KBM-7 (cell line): ENCODE measurements around the gene CHN2.

Experiments
- DNase-seq: peaks from one replicate; pipeline ENCODE4 v3.0.0-alpha.2; 2015
- in situ Hi-C: fragments of 300-500 bp; cut with MboI; formaldehyde crosslinking; loops from 2 replicates; pipeline ENCODE4 v1.14.3; 2020; ENCODE audit warnings: low sequenced_read_pairs, low pct_unique_long_range_greater_than_20kb, mixed read lengths

The CHN2 gene

GRCh38 chr7:29369909-29370488 lies 175.4 kb downstream of the CHN2 start:
- in situ Hi-C loops = no loop called here
- no peak for DNase-seq

- in situ Hi-C loops = no loop called here
Measured at GRCh38 chr7:29370531-29371314, 176.1 kb downstream of the CHN2 start.

GRCh38 chr7:29371472-29371871 lies 176.9 kb downstream of the CHN2 start:
- in situ Hi-C loops = no loop called here

More at GRCh38 chr7:29370531-29371314, 176.1 kb downstream of the CHN2 start:
- no peak for DNase-seq

GRCh38 chr7:29372351-29373090 lies 177.9 kb downstream of the CHN2 start:
- in situ Hi-C loops = no loop called here

More at GRCh38 chr7:29371472-29371871, 176.9 kb downstream of the CHN2 start:
- no peak for DNase-seq

DNA sequence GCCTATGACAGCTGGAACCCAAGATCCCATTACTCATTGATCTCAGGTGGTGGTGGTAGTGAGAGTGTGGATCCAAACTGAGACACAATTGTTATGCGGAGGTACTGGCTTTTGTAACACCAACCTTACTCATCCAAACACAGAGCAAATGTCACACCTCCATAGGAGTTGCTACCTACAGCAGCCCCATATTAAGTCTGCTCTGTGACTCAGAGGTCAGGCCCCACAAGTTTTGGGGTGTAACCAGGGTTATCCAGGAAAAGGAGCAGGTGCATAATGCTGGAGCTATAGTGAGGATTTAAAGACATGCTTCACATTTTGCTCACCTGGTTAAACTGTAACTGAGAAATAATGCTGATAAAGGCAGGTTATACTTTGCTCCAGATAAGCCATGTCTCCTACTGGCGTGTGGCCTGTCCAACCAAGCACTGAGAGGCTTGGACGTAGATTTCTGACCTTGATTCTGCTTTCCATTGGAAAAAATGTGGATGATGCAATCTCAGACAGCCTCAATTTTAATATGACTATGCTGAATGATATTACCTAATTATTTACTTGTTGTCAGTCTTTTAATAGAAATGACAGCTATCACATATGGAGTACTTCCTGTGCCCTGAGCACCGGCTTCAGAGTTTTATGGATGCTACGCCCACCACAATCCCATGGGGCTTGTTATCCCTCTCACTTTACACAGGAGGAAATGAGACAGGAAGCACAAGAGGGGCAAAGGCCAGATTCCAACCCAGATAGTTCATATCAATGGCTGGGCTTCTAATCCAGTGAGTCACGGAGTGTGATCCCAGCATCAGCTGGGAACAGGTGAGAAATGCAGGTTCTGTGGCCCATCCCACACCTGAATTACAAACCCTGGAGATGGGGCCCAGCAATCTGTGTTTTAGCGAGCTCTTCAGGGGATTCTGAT lies 181.3 kb downstream of the CHN2 start:
- DNase-seq = no peak
- in situ Hi-C loops = no loop called here

More at GRCh38 chr7:29372351-29373090, 177.9 kb downstream of the CHN2 start:
- no peak for DNase-seq

DNA sequence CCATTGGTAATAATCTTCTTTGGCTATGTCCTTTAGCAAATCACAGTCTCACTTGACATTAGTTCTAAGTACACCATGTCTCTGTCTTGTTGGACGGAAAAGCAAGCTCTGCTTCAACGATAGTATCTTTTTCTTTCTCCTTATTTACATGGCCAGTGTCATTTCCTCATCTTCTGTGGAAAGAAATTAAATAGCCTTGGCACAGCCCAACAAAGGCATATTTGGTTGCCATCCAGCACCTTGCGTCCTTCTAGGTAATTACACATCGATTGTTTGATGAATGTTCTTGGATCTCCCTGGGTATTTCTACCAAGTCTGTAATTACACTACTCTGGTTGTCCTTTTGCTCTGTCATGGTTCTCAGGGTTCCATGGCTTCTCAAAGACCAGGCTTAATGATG lies 183.1 kb downstream of the CHN2 start:
- in situ Hi-C loops = no loop called here
- DNase-seq = no peak

DNA sequence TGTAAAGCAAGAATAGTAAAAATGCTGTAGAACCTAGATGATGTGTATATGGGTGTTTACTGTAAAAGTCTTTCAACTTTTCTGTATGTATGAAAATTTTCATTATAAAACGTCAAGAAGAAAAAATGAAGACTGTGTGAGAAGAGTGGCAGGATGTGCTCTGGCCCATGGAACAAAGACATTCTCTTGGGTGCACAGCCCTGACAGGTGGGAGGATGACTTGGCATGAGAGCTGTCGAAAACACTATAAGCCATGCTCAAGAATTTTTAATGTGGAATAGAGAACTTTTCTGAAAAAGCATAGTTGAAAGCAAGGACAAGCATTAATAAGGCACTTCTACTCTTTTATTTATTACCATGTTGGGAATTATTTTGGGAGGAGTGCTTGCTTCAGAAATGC lies 185.0 kb downstream of the CHN2 start:
- in situ Hi-C loops = no loop called here
- DNase-seq = no peak

GRCh38 chr7:29381206-29382094 lies 186.9 kb downstream of the CHN2 start:
- DNase-seq = no peak
- in situ Hi-C loops = no loop called here

DNA sequence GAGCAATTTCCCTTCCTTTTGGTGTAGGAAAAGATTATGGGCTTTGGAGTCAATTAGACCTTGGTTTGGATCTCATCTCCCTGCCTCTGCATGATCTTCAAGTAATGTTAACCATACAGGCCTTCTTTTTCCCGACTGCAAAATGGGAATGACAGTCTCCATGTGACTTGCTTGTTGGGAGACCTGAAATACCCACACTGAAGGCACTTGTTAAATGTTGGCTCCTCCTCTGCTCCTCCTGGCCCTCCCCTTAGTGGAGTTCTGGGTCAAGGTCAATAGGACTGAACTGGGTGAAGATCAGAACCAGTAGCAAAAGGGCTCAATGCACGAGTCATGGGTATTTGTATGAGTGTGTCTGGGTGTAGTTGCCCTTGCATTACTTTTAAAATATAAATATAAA lies 189.7 kb downstream of the CHN2 start:
- in situ Hi-C loops = no loop called here
- DNase-seq = no peak

DNA sequence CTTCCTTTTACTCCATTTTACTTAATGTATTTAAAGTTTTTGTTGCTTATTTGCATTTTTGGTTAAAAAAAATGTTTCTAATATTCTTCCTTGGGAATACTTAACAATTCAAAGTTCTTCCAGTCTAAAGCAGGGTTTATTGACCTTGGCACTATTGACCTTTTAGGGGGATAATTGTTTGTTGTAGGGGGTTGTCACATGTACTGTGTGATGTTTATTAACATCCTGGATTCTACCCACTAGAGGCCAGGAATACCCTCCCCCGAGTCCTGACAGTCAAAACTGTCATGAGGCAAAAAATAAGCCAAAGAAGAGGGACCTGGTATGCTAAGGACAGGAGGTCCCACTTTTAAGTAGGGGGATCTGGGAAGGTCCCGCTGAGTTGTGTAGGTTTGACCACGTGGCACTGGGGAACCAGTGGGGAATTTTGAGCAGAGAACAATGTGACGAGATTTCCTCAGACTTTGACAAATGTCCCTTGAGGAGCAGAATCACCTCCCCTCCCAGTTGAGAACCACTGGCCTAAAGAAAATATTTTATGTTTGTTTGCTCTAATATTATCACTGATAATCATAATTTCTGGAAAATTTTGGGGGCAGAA lies 190.7 kb downstream of the CHN2 start:
- in situ Hi-C loops = no loop called here
- DNase-seq = no peak

DNA sequence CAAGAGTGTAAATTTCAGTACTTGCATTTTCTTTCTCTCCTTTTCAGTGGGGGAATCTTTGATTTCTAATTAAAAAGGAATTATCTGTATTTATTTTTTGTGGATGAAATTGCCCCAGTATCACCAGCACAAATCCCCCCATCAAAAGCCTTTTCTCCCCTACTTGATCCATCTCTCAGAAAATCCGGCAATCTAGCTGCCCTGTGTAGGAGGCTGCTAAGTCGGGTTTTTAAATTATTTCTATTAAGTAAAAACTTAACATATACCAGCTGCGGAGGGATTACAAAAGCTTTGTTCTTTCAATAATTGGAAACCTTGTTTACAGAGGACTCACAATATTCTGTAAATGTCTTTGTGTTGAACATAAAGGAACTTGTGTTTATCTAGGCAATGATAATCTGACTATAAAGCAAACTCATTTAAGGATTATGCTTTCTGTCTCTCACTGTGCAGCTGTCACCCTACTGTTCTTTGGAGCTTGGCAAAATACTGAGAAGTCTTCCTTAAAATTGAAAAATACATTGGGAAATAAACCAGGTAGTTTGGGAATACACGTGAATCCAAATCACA lies 191.7 kb downstream of the CHN2 start:
- in situ Hi-C loops = no loop called here

DNA sequence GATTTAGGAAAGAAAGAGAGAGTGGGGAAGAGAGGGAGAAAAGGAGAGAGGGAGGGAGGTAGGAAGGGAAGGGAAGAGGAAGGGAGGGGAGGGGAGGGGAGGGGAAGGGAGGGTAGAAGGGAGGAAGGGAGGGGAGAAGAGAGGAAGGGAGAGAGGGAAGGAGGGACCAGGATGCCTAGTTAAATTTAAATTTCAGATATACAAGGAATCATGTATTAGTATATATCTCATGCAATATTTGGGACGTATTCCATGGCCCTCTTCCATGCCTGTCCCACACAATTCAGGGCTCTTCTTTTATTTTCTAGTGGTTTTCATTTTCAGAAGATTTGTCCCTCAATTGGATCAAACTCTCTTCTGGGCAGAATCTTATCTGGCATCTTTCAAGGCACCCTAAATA lies 196.7 kb downstream of the CHN2 start:
- DNase-seq = no peak
- in situ Hi-C loops = no loop called here

More for the DNA sequence above, 191.7 kb downstream of the CHN2 start:
- DNase-seq = no peak

DNA sequence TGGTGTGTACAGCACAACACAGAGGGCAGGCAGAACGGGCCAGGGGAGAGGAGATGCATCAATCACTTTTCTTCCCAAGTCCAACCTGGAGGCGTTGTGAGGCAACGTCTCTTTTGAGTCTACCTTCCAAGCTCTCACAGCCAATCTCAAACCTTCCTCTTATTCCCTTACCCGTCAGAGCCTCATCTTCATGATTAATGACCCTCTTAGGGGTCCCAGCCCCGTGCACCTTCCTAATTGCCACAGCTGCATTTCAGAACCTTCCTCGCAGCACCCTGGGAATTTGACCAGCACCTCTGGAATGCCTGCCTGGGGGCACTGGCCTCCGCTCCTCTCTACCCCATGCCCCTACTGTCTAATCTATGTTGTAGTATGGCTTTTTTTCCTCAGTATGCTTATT lies 199.7 kb downstream of the CHN2 start:
- in situ Hi-C loops = no loop called here
- no peak for DNase-seq

DNA sequence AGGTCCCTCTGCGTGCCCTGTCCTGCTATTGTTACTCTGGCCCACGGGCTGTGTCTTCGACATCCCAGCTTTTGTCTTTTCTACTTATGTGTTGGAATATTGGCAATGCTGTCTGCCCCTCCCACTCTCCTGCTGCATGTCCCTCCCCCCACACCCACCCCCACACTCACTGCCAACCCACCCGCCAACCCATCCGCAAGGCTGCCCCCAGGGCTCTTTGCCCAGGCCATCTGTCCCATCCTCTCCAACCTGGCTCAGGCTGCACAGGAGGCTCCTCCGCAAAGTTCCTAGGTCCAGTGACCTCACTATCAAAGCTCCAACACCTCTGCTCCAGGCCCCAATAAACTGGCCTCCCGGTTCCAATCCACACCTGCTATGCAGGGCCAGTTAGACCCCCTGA lies 202.0 kb downstream of the CHN2 start:
- in situ Hi-C loops = no loop called here
- no peak for DNase-seq

GRCh38 chr7:29397398-29397797 lies 202.8 kb downstream of the CHN2 start:
- in situ Hi-C loops = no loop called here
- DNase-seq = no peak

DNA sequence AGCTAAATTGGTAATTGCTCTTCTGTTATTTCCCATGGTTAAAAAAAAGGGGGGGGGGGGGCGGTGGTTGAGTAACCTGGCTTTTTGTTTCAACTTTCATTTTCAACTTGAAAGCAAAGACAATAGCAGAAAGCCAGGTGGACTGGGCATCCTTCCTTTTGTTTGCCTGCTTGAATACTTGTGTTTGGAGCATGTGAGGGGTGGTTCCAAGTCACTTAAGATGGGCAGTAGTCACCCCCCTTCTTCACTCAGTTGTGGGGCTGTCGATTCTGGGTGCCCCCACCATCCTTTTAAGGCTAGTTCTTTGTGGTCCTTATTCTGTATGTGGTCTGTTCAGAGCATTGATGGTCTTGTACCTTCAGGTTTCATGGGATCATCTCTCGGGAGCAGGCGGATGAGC lies 203.4 kb downstream of the CHN2 start:
- in situ Hi-C loops = no loop called here
- no peak for DNase-seq

GRCh38 chr7:29400437-29400836 lies 205.9 kb downstream of the CHN2 start:
- no peak for DNase-seq
- in situ Hi-C loops = loop anchor here (25.0 kb wide), 1 partner anchor 488 kb away; no protein-coding TSS in a partner anchor
